HG02623 (cell line): ENCODE measurements around the gene KLHL26.

Experiments used
- ATAC-seq: cut with Tn5 transposase; IDR thresholded peaks from one replicate; pipeline ENCODE4 v1.9.1; 2021; ENCODE audit warnings: moderate library complexity; ENCODE audit not compliant: unreplicated experiment

Gene KLHL26

DNA sequence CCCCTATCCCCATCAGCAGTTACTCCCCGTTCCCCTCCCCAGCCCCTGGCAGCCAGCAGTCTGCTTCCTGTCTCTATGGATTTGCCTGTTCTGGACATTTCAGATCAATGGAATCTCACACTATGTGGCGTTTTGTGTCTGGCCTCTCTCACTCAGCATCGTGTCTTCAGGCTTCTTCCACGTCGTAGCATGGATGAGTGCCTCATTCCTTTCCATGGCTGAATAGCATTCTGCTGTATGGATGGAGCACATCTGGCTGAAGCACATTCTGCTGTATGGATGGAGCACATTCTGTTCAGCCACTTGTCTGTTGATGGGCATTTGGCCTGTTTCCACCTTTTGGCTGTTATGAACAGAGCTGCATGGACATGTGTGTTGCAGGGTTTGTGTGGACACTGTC, 76.2 kb downstream of the KLHL26 start:
- ATAC-seq: no peak

DNA sequence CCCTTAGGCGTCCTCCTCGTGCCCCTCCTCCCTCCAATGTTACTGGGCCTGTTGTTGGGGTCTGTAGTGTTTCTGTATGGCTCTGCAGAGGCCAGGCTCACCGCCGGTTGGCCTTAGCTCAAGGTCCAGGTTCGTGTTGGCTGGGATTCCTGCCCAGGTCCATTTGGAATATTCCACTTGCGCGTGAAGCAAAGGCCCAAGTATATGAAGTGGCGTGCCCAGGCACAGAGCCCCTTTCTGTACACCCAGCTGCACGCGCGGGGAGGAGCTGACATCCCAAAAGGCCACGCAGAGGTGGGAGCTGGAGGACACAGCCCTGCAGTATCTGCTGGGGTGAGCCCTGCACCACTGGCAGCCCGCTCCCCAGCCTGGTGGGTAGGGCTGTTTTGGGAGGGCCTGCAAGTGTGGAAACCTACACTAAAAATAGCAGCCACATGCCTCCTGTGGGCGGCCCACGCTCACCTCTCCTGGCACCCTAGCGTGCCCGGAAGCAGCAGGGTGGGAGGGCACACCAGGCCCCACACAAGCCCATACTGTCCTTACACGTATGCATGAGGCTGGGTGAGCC, 76.8 kb downstream of the KLHL26 start:
- no peak for ATAC-seq

DNA sequence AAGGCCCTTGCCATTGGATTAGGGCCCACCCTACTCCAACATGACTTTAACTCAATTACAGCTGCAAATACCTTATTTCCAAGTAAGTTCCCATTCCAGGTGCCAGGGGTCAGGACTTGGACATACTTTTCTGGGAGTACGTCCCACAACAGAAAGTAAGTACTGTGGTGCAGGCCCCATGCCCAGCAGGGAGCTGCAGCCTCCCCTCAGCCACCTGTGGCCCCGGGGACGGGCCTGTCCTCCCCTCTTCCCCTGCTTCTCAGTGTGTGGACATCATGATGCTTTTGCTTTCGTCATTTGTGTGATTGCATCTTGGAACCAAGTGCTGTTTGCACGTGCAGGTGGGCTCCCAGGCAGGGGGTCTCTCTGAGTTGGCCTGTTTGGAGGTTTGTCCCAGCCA, 78.6 kb downstream of the KLHL26 start:
- ATAC-seq: no peak

DNA sequence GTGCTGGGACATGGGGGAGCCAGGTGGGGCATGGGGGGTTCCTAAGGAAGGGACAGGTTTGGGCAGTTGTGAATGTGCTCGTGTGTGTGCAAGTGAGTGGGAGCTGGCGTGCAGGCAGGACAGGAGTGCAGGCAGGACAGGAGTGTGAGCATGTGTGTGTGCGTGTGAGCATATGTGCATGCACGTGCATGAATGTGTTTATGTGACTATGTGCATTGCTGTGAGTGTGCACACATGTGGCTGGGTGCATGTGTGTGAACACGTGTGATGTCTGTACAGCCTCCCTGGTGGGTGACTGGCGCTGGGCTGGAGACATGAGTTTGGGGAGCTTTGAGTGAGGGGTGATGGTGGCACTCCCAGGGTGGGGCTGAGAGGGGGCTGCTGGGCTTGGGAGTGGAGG, 80.0 kb downstream of the KLHL26 start:
- no peak for ATAC-seq

DNA sequence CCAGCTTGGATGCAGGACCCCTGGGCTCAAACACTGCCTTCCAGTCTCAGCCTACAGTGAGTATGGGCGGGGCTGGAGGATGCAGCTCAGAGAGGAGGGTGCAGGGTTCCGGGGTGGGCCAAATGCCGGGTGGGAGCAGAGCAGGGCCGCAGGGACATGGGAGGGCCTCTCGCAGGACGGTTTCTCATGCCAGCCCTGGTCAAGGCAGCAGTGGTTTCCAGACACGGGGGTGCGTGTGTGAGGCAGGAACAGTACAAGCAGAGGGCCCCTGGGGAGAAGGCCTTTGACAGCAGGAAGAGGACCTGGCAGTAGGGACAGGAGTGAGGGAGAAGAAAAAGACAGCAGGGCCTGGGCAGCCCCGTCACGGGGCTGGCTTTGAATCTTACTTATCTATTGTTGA, 80.8 kb downstream of the KLHL26 start:
- no peak for ATAC-seq

DNA sequence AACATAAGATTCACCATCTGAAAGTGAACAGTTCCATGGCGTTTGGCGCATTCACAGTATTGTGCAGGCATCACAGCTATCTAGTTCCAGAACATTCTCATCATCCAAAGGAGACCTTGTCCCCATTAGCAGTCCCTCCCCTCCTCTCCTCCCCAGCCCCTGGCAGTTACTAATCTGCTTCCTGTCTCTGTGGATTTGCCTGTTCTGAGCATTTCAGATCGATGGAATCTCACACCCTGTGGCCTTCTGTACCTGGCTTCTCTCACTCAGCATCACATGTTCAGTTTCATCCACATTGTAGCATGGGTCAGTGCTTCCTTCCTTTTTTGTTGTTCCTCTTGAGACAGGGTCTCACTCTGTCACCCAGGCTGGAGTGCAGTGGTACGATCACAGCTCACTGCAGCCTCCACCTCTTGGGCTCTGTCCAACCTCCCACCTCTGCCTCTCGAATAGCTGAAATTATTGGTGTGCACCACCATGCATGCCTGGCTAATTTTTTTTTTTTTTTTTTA, 81.2 kb downstream of the KLHL26 start:
- no peak for ATAC-seq

DNA sequence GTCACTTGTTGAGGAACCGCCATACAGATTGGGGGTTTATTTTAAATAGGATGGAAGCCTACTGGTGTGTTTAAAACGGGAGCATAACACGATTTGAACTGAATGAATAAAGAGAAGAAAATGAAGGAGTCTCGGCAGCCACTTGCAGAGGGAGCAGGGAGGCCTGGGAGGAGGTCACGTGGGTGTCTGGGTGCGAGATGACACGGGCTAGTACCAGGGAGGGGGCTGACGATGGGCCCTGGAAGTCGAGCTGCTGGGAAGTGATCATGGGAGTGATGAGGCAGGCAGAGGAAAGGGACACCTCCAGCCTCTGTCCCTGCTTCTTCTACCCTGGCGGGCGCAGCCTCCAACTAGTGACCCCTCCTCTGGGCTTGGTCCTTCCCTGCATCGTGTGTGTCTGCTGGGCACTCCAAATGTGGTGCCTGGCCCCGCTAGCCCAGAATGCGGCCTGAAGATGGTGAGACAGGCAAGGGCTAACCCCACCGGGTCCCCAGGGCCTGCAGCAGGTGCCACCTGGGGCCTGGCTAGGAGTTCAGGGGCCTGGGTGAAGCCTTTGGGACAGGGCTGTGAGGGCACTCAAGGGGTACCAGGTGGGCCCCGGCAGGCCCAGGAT, 82.1 kb downstream of the KLHL26 start:
- ATAC-seq: no peak

DNA sequence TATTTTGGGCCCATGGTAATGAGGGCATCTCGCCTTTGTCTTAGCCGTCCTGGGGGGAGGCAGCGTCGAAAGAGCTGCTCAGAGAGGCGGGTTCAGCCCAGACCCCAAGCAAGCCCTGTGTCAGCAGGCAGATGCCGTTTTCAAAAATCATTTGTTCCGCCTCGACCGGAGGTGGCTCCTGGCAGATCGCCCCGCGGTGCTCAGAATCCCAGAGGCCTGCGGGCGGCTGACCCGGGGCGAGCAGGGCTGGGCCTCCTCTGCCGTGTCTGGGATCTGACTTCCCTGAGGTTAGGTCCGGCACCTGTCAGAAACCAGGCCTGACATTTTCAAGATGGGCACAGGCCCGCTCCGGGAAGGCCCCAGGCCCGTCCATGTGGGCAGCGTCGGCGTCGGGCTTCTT, 82.7 kb downstream of the KLHL26 start:
- no peak for ATAC-seq
